ENCODE data around the gene FNBP1. TPM values are rescaled to one million over a fixed set of nuclear protein-coding genes. Genes with fewer than 3 reads are reported as not detected.

The FNBP1 gene
- total RNA-seq, 2 donors from 2014 or later, result 71.5 to 80.3 TPM

DNA sequence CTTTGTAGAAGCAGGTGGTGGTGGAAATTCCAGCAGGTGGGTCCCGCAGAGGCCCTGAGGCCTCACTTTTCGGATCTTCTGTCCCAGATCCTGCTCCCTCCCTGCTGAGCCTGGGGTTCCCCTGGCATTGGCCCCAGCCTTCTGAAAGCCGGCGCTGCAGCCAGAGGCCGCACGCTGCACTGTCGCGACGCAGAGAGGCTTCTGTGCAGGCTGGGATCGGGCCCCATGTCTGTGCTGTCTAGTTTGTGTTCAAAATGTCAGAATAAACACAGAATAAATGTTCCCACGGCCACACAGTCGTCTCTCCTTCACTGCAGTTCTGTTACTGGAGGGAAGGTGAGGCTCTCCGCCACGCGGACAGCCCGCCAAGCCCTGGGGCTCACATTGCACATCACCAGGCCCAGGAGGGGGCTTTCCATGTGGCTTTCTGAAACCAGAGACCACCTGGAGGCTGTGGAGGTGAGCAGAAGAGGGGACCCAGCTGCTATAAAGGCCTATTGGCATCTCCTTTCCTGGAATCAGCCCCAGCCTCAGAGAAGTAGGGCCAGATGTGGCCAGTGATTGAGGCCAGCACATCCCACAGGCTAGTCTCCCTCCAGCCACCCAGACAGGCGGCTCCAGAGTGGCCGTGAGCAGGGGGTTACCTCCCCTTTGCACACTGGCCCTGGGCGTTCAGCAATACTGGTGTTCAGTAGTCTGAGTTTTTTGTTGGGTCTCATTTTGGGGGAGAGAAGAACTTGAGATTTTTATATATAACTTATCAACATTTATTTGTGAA lies 161.3 kb downstream of the FNBP1 start:
- Histone ChIP-seq H3K27me3 (replicated peaks; ENCODE audit: insufficient read depth) (no peaks in the 10 kb centered on the region), H3K4me1 (ENCODE audit: control insufficient read depth in 1 of 2, low read depth in 2 of 2) (peaks cover 10 to 31% of the 10 kb centered on the region in 2 donors), H3K9me3 (no peaks in the 10 kb centered on the region), H3K36me3 (peaks cover 12% of the 10 kb centered on the region), H3K27ac (no peak overlapping the region), H3K4me3 (no peak overlapping the region)
- DNase-seq (ENCODE audit: low spot score), result no peak
- TF ChIP-seq, protein P1, sequence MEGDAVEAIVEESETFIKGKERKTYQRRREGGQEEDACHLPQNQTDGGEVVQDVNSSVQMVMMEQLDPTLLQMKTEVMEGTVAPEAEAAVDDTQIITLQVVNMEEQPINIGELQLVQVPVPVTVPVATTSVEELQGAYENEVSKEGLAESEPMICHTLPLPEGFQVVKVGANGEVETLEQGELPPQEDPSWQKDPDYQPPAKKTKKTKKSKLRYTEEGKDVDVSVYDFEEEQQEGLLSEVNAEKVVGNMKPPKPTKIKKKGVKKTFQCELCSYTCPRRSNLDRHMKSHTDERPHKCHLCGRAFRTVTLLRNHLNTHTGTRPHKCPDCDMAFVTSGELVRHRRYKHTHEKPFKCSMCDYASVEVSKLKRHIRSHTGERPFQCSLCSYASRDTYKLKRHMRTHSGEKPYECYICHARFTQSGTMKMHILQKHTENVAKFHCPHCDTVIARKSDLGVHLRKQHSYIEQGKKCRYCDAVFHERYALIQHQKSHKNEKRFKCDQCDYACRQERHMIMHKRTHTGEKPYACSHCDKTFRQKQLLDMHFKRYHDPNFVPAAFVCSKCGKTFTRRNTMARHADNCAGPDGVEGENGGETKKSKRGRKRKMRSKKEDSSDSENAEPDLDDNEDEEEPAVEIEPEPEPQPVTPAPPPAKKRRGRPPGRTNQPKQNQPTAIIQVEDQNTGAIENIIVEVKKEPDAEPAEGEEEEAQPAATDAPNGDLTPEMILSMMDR (IDR thresholded peaks at IDR 0.05), result no peak
- ATAC-seq (ENCODE audit: insufficient number of reproducible peaks, low FRiP score, low read depth), result no peak

DNA sequence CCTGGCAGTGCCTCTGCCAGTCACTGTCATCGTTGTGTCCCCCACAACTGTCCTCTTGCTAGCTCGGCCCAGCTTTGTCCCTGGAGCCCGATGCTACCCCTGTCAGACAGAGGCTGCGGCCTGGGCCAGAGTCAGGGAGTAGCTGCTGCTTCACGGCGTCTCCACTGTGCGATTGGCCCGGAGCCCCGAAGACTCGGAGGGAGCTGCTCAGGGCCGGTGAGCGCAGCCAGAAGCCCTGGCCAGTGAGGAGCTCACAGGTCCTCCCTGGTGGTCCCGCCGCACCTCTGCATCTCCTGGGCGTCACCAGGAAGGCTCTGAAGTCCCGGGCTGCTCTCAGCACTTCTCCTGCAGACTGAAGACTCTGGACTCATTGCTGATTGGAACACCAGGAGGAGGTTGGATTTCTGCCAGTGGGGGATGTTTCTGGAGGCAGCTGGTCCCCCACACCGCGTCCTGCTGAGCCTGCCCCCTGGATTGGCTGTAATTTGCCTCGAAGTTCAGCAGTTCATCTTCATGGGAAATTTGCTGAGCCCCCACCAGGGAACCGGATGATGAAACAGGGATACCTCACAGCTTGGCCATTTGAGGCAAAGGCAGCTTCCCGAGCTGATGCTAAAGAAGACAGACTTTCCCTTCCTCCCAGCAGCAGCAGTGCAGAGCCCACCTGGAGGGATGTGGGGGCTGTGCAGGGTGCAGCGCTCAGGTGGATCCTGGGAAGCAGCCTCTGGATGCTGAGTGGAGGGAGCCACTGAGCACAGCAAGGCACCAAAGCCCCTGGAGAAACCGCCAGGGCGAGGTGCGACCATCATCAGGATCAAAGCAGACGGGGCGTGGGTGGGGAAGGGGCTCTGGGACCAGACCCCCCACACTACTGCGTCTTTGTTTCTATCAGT lies 162.1 kb downstream of the FNBP1 start:
- no peak for DNase-seq (ENCODE audit: low spot score)
- no peaks in the 10 kb centered on the region for H3K27me3 ChIP-seq (replicated peaks; ENCODE audit: insufficient read depth)
- H3K4me3 ChIP-seq, result no peak overlapping the region
- H3K9me3 ChIP-seq, result no peaks in the 10 kb centered on the region
- no peak overlapping the region for H3K27ac ChIP-seq
- TF ChIP-seq, protein P1 (IDR thresholded peaks at IDR 0.05), result no peak
- peaks cover 2 to 22% of the 10 kb centered on the region in 2 donors for H3K4me1 ChIP-seq (ENCODE audit: control insufficient read depth in 1 of 2, low read depth in 2 of 2)
- H3K36me3 ChIP-seq, result peaks cover 18% of the 10 kb centered on the region
- ATAC-seq (ENCODE audit: insufficient number of reproducible peaks, low FRiP score, low read depth), result no peak

DNA sequence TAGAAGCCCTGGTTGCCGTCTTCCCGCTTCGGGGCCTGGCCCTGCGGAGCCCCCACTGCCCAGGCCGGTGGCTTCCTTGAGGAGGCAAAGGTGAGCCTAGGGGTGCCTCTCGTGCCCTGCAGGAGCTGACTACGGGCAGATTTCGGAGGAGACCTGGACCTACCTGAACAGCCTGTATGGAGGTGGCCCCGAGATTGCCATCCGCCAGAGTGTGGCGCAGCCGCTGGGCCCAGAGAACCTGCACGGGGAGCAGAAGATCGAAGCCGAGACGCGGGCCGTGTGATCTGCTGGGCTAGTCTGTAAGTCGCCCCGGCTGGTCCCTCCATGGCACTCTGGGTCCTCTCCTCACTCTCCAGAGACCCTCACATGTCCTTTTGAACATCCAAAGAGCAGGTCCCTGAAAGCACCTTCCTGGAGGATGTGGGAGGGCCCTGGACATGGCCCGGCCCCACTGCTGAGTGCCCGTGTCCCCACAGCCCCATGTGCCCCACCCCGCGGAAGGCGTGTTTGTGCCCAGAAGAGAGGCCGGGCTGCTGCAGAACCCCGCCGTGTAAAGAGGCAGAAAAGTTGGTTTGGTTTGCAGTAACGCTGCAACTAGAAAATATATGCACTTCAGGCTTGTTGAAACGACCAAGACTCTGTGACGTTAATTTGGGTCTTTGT lies 162.9 kb downstream of the FNBP1 start:
- H3K27ac ChIP-seq, result no peak overlapping the region
- no peak for ATAC-seq (ENCODE audit: insufficient number of reproducible peaks, low FRiP score, low read depth)
- TF ChIP-seq, protein P1 (IDR thresholded peaks at IDR 0.05), result no peak
- no peak overlapping the region for H3K4me3 ChIP-seq
- DNase-seq (ENCODE audit: low spot score), result no peak
- H3K36me3 ChIP-seq, result peaks cover 26% of the 10 kb centered on the region
- H3K4me1 ChIP-seq (ENCODE audit: control insufficient read depth in 1 of 2, low read depth in 2 of 2), result peaks cover 2 to 16% of the 10 kb centered on the region in 2 donors
- no peaks in the 10 kb centered on the region for H3K27me3 ChIP-seq (replicated peaks; ENCODE audit: insufficient read depth)
- no peaks in the 10 kb centered on the region for H3K9me3 ChIP-seq

DNA sequence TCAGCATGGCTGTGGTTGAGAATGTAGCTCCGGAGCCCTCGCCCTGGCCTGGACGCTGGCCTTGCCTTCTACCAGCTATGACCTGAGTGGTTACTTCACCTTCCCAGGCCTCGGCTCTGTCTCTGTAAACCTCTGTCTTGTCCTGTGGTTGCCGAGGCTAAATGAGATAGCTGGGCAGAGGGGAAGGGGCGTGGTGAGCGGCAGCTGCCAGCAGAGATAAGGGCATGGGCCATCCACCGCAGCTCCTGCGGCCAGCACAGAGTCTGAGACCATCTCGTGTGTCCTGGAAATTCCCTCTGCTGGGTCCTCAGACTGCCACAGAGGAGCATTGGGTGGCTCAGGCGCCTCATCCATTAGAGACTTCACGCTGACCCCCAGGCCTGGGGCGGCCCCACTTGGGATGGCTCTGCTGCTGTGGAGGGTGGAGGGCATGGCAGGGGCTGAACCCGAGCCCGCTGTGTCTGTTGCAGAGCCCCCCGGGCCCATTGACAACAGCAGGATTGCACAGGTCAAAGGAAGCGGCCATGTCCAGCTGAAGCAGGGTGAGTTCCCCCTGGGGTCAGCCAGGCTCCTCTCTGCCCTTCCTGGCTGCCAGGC lies 163.8 kb downstream of the FNBP1 start:
- Histone ChIP-seq H3K27ac (no peak overlapping the region), H3K36me3 (peaks cover 35% of the 10 kb centered on the region), H3K27me3 (replicated peaks; ENCODE audit: insufficient read depth) (no peaks in the 10 kb centered on the region), H3K4me1 (ENCODE audit: control insufficient read depth in 1 of 2, low read depth in 2 of 2) (peaks cover 2 to 7% of the 10 kb centered on the region in 2 donors), H3K4me3 (no peak overlapping the region), H3K9me3 (no peaks in the 10 kb centered on the region)
- DNase-seq (ENCODE audit: low spot score), result no peak
- TF ChIP-seq, protein P1 (IDR thresholded peaks at IDR 0.05), result no peak
- ATAC-seq (ENCODE audit: insufficient number of reproducible peaks, low FRiP score, low read depth), result no peak

Data from thoracic aorta (tissue), 2 donors.